Activated T-cell treated with anti-CD3 and anti-CD28 coated beads for 1 hour (primary cell): ENCODE data around the gene PATZ1.

ENCODE experiments used
- DNase-seq: peaks from one replicate; pipeline ENCODE4 v3.0.0-alpha.2; 2020; ENCODE audit warnings: low read depth

Gene PATZ1

GRCh38 chr22:31282748-31283468, 63.2 kb downstream of the PATZ1 start:
- no peak for DNase-seq

GRCh38 chr22:31281733-31282132, 64.4 kb downstream of the PATZ1 start:
- no peak for DNase-seq

- no peak for DNase-seq
Measured at GRCh38 chr22:31279821-31280505, 66.2 kb downstream of the PATZ1 start.

GRCh38 chr22:31279327-31279669, 66.8 kb downstream of the PATZ1 start:
- DNase-seq: no peak

DNA sequence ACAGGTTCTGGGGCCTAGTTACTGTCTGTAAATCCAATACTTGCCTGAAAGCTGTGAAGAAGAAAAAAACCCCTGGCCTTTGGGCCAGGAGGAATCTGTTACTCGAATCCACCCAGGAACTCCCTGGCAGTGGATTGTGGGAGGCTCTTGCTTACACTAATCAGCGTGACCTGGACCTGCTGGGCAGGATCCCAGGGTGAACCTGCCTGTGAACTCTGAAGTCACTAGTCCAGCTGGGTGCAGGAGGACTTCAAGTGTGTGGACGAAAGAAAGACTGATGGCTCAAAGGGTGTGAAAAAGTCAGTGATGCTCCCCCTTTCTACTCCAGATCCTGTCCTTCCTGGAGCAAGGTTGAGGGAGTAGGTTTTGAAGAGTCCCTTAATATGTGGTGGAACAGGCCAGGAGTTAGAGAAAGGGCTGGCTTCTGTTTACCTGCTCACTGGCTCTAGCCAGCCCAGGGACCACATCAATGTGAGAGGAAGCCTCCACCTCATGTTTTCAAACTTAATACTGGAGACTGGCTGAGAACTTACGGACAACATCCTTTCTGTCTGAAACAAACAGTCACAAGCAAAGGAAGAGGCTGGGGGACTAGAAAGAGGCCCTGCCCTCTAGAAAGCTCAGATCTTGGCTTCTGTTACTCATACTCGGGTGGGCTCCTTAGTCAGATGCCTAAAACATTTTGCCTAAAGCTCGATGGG, 67.4 kb downstream of the PATZ1 start:
- DNase-seq: no peak

DNA sequence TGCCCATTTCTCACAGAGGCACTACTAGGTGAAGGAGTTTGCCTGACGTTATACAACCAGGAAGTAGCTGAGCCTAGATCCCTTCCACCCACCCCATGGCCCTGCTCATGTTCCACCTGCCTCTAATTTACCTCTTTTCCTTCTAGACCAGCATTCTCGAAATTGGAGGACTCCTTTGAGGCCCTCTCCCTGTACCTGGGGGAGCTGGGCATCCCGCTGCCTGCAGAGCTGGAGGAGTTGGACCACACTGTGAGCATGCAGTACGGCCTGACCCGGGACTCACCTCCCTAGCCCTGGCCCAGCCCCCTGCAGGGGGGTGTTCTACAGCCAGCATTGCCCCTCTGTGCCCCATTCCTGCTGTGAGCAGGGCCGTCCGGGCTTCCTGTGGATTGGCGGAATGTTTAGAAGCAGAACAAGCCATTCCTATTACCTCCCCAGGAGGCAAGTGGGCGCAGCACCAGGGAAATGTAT, 68.0 kb downstream of the PATZ1 start:
- DNase-seq: no peak

DNA sequence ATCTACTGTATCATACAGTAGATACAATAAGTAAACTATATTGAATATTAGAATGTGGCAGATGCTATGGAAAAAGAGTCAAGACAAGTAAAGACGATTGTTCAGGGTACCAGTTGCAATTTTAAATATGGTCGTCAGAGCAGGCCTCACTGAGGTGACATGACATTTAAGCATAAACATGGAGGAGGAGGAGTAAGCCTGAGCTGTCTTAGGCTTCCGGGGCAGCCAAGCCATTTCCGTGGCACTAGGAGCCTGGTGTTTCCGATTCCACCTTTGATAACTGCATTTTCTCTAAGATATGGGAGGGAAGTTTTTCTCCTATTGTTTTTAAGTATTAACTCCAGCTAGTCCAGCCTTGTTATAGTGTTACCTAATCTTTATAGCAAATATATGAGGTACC, 68.4 kb downstream of the PATZ1 start:
- DNase-seq: no peak

GRCh38 chr22:31276426-31277167, 69.5 kb downstream of the PATZ1 start:
- DNase-seq: no peak
